NT2/D1 (cell line): ENCODE data around the gene ZNF618.

Experiments
- DNase-seq: peaks from one replicate; pipeline ENCODE4 v3.0.0-alpha.2; 2011; ENCODE audit warnings: low read depth, low spot score
- H3K27me3 ChIP-seq: 2 replicates; pipeline ENCODE4 v1.6.0; 2011; ENCODE audit warnings: mild to moderate bottlenecking; ENCODE audit not compliant: insufficient read length, insufficient read depth
- H3K36me3 ChIP-seq: 2 replicates; pipeline ENCODE4 v1.6.1; 2011; ENCODE audit warnings: mild to moderate bottlenecking, low read length, mixed read lengths; ENCODE audit not compliant: insufficient read depth, insufficient read length
- H3K4me1 ChIP-seq: 2 replicates; pipeline ENCODE4 v1.5.1; 2011; ENCODE audit not compliant: insufficient read depth, insufficient read length
- H3K4me3 ChIP-seq: 2 replicates; pipeline ENCODE4 v1.5.1; 2011; ENCODE audit warnings: low read depth; ENCODE audit not compliant: insufficient read length
- H3K9ac ChIP-seq: 2 replicates; pipeline ENCODE4 v1.6.0; 2011; ENCODE audit warnings: low read depth; ENCODE audit not compliant: insufficient read length
- H3K9me3 ChIP-seq: 2 replicates; pipeline ENCODE4 v1.5.1; 2011; ENCODE audit warnings: mild to moderate bottlenecking, low read length; ENCODE audit not compliant: insufficient read depth
- SUZ12 ChIP-seq: IDR thresholded peaks from 2 replicates; pipeline ENCODE4 v1.6.1; 2011; ENCODE audit not compliant: insufficient read length, insufficient read depth; ENCODE audit errors: extremely low read depth
- YY1 ChIP-seq: IDR thresholded peaks from 2 replicates; pipeline ENCODE4 v1.6.1; 2011; ENCODE audit not compliant: insufficient read length, insufficient read depth
- ZNF274 ChIP-seq: IDR thresholded peaks from 2 replicates; pipeline ENCODE4 v1.6.1; 2011; ENCODE audit warnings: mild to moderate bottlenecking, low read depth, low read length

ZNF618 gene

GRCh38 chr9:113929634-113930389, 53.7 kb downstream of the ZNF618 start:
- Histone ChIP-seq H3K9me3 (peaks cover 14% of the 10 kb centered on the region), H3K27me3 (no peaks in the 10 kb centered on the region), H3K36me3 (no peaks in the 10 kb centered on the region), H3K4me3 (no peak overlapping the region), H3K9ac (no peak overlapping the region), H3K4me1 (no peaks in the 10 kb centered on the region)
- TF ChIP-seq YY1, result no peak
- TF ChIP-seq ZNF274, result no peak
- no peak for TF ChIP-seq SUZ12
- DNase-seq, result no peak

- Histone ChIP-seq H3K4me3 (no peak overlapping the region), H3K4me1 (no peaks in the 10 kb centered on the region), H3K9ac (no peak overlapping the region), H3K36me3 (no peaks in the 10 kb centered on the region), H3K9me3 (peaks cover 14% of the 10 kb centered on the region), H3K27me3 (no peaks in the 10 kb centered on the region)
- TF ChIP-seq SUZ12, result no peak
- TF ChIP-seq ZNF274, result no peak
- no peak for TF ChIP-seq YY1
- no peak for DNase-seq
Measured at GRCh38 chr9:113930390-113930783, 54.3 kb downstream of the ZNF618 start.

GRCh38 chr9:113931140-113931539, 55.0 kb downstream of the ZNF618 start:
- Histone ChIP-seq H3K27me3 (no peaks in the 10 kb centered on the region), H3K9me3 (peaks cover 14% of the 10 kb centered on the region), H3K4me1 (no peaks in the 10 kb centered on the region), H3K4me3 (no peak overlapping the region), H3K9ac (no peak overlapping the region), H3K36me3 (peaks cover 2% of the 10 kb centered on the region)
- no peak for DNase-seq
- TF ChIP-seq YY1 (no peak), SUZ12 (no peak), ZNF274 (no peak)

- no peak for DNase-seq
- peaks cover 14% of the 10 kb centered on the region for H3K9me3 ChIP-seq
- no peak overlapping the region for H3K4me3 ChIP-seq
- peaks cover 2% of the 10 kb centered on the region for H3K36me3 ChIP-seq
- no peaks in the 10 kb centered on the region for H3K27me3 ChIP-seq
- TF ChIP-seq ZNF274 (no peak), SUZ12 (no peak), YY1 (no peak)
- no peaks in the 10 kb centered on the region for H3K4me1 ChIP-seq
- H3K9ac ChIP-seq, result no peak overlapping the region
Measured at GRCh38 chr9:113931777-113932176, 55.7 kb downstream of the ZNF618 start.

DNA sequence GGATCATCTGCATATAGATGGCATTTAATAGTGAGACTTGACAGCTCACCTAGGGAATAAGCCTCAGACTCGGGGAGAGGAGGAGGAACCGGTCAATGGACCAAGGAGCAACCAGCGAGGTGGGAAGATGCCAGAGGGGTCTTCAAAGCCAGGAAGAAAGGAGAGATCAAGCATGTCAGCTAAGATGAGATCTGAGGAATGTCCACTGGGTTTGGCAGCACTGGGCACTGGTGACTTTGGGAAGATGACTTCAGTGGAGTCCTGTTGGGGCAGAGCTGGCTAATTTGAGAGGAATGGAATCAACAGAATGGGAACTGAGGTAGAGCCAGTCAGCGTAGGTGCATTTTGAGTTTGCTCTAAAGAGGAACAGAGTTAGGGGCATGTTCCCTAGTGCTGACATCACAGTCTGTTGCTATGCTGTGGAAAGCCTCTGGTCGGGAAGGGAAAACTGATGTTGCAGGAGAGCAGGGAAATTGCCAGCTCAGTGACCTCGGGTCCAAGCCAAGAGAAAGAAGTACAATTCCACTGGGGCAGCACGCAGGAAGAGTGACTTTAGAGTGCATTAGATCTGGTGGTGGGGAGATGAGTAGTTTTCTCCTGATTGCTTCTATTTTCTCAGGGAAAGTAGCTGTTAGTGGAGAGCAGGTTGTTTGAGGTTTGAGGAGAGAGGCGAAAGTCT, 56.9 kb downstream of the ZNF618 start:
- no peaks in the 10 kb centered on the region for H3K4me1 ChIP-seq
- peaks cover 13% of the 10 kb centered on the region for H3K9me3 ChIP-seq
- peaks cover 2% of the 10 kb centered on the region for H3K36me3 ChIP-seq
- no peak overlapping the region for H3K4me3 ChIP-seq
- no peak overlapping the region for H3K9ac ChIP-seq
- no peak for TF ChIP-seq ZNF274
- TF ChIP-seq YY1, result no peak
- TF ChIP-seq SUZ12, result no peak
- DNase-seq, result no peak
- H3K27me3 ChIP-seq, result no peaks in the 10 kb centered on the region

- Histone ChIP-seq H3K36me3 (peaks cover 2% of the 10 kb centered on the region), H3K4me3 (no peak overlapping the region), H3K9ac (no peak overlapping the region), H3K4me1 (no peaks in the 10 kb centered on the region), H3K9me3 (peaks cover 7% of the 10 kb centered on the region), H3K27me3 (no peaks in the 10 kb centered on the region)
- no peak for TF ChIP-seq YY1
- TF ChIP-seq ZNF274, result no peak
- no peak for TF ChIP-seq SUZ12
- DNase-seq, result no peak
Measured at GRCh38 chr9:113933671-113934070, 57.6 kb downstream of the ZNF618 start.

- TF ChIP-seq SUZ12 (no peak), YY1 (no peak), ZNF274 (no peak)
- Histone ChIP-seq H3K4me3 (no peak overlapping the region), H3K9ac (no peak overlapping the region), H3K27me3 (no peaks in the 10 kb centered on the region), H3K36me3 (peaks cover 2% of the 10 kb centered on the region), H3K9me3 (peaks cover 2% of the 10 kb centered on the region), H3K4me1 (no peaks in the 10 kb centered on the region)
- DNase-seq, result no peak
Measured at GRCh38 chr9:113934167-113934828, 58.2 kb downstream of the ZNF618 start.
